Neural progenitor cell (in vitro differentiated cells): ENCODE measurements around the gene HSPG2. TPM values are rescaled to one million over a fixed set of nuclear protein-coding genes. Genes with fewer than 3 reads are reported as not detected.

ENCODE experiments used
- DNase-seq: peaks from one replicate; pipeline ENCODE4 v3.0.0-alpha.2; 2016; ENCODE audit warnings: low spot score
- H2AFZ ChIP-seq: fragments of 200-600 bp; sonication (generic); replicated peaks from 2 replicates; pipeline ENCODE4 v1.6.1; 2016; ENCODE audit warnings: antibody characterized with exemption
- H3F3A ChIP-seq: fragments of 200-600 bp; sonication (generic); 2 replicates; pipeline ENCODE4 v1.6.1; 2016; ENCODE audit warnings: antibody characterized with exemption, low read depth
- H3K27ac ChIP-seq: fragments of 200-600 bp; sonication (generic); 2 replicates; pipeline ENCODE4 v1.5.1; 2016; ENCODE audit warnings: mild to moderate bottlenecking
- H3K27me3 ChIP-seq: fragments of 200-600 bp; sonication (generic); 2 replicates; pipeline ENCODE4 v1.6.1; 2016; ENCODE audit warnings: mild to moderate bottlenecking, moderate library complexity
- H3K36me3 ChIP-seq: fragments of 200-600 bp; sonication (generic); 2 replicates; pipeline ENCODE4 v1.5.1; 2016
- H3K4me1 ChIP-seq: fragments of 200-600 bp; sonication (generic); 2 replicates; pipeline ENCODE4 v1.6.1; 2016; ENCODE audit warnings: mixed run types
- H3K4me2 ChIP-seq: fragments of 200-600 bp; sonication (generic); 2 replicates; pipeline ENCODE4 v1.6.1; 2016
- H3K4me3 ChIP-seq: fragments of 200-600 bp; sonication (generic); 2 replicates; pipeline ENCODE4 v1.5.1; 2016
- H3K79me2 ChIP-seq: fragments of 200-600 bp; sonication (generic); 2 replicates; pipeline ENCODE4 v1.6.1; 2016; ENCODE audit warnings: low read depth
- H3K9ac ChIP-seq: fragments of 200-600 bp; sonication (generic); 2 replicates; pipeline ENCODE4 v1.6.1; 2016
- H3K9me3 ChIP-seq: fragments of 200-600 bp; sonication (generic); 2 replicates; pipeline ENCODE4 v1.5.1; 2016; ENCODE audit warnings: low read depth
- H4K20me1 ChIP-seq: fragments of 200-600 bp; sonication (generic); 2 replicates; pipeline ENCODE4 v1.6.1; 2016; ENCODE audit warnings: low read depth
- H3K27ac Mint-ChIP-seq: 3 replicates; pipeline ENCODE4 v1.8.0; 2021; ENCODE audit warnings: mixed read lengths
- H3K27me3 Mint-ChIP-seq: 2 replicates; pipeline ENCODE4 v1.8.0; 2022; ENCODE audit warnings: low read depth, mild to moderate bottlenecking, inconsistent platforms, moderate library complexity, mixed read lengths; ENCODE audit not compliant: insufficient read depth
- H3K36me3 Mint-ChIP-seq: 3 replicates; pipeline ENCODE4 v1.8.0; 2021; ENCODE audit warnings: mixed read lengths
- H3K4me1 Mint-ChIP-seq: 3 replicates; pipeline ENCODE4 v1.8.0; 2021; ENCODE audit warnings: mixed read lengths
- H3K4me3 Mint-ChIP-seq: 3 replicates; pipeline ENCODE4 v1.8.0; 2021; ENCODE audit warnings: mild to moderate bottlenecking, moderate library complexity, mixed read lengths
- H3K9me3 Mint-ChIP-seq: 3 replicates; pipeline ENCODE4 v1.8.0; 2020; ENCODE audit warnings: mixed read lengths
- EZH2 ChIP-seq: fragments of 200-600 bp; sonication (generic); IDR thresholded peaks from 2 replicates; pipeline ENCODE4 v1.6.1; 2017; ENCODE audit warnings: antibody characterized with exemption, mild to moderate bottlenecking, moderate library complexity
- EZH2phosphoT487 ChIP-seq: fragments of 200-600 bp; sonication (generic); IDR thresholded peaks from 2 replicates; pipeline ENCODE4 v1.6.1; 2017; ENCODE audit warnings: antibody characterized with exemption
- total RNA-seq: library from RNA; depleted of rRNA; stranded (reverse); fragments of >200 nt; gene quantifications from 2 replicates; pipeline ENCODE4 v1.2.3, GENCODE V29; 2015; ENCODE audit warnings: low replicate concordance
- TF ChIP-seq, protein P1 (sequence below): fragments of 200-600 bp; sonication (generic); IDR thresholded peaks from 2 replicates; pipeline ENCODE4 v1.5.1; 2017; ENCODE audit warnings: antibody characterized with exemption, mild to moderate bottlenecking

Gene HSPG2
- total RNA-seq, 1 donor from 2014 or later: 6.9 TPM

DNA sequence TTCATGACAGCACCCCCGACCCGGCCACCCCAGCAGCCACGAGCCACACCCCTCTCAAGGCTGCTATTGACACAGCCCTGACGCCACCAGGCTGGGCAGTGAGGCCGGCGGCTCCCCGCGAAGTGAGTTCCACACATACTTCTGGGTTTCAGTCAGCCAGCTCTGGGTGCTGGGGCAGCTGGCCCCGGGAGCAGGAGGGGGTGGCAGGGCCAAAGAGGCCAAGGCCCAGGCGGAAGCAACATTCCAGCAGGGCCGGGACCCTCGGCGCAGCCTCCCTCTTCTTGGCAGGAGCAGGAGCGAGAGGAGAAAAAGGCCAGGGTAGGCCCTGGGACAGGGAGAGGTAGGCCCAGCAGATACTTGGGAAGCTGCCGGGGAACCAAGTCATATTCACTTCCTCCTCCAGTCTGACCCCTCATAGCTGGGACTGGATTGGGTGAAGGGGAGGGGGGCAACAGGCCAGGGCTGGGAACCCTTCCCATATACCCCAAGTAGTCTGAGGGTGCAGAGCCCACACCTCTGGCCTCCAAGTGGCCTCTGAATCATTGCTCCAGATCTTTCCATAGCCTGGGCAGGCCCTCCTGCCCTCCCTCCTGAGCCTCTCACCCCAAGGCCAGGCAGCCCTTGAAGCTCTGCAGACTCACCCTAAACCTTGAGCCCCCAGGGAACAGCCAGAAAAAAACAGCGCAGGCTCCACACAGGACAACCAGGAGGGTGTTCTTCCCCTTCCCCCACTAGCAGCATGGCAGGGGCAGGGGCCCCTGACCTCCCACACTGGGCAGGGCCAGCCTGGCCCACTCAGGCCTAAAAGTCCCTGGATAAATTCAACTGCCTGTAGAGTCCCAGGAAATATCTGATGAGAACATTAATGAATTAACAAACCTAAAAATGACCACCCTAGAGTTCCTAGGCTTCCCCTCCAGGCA is 5.7 kb downstream of the HSPG2 start:
- TF ChIP-seq, protein P1, sequence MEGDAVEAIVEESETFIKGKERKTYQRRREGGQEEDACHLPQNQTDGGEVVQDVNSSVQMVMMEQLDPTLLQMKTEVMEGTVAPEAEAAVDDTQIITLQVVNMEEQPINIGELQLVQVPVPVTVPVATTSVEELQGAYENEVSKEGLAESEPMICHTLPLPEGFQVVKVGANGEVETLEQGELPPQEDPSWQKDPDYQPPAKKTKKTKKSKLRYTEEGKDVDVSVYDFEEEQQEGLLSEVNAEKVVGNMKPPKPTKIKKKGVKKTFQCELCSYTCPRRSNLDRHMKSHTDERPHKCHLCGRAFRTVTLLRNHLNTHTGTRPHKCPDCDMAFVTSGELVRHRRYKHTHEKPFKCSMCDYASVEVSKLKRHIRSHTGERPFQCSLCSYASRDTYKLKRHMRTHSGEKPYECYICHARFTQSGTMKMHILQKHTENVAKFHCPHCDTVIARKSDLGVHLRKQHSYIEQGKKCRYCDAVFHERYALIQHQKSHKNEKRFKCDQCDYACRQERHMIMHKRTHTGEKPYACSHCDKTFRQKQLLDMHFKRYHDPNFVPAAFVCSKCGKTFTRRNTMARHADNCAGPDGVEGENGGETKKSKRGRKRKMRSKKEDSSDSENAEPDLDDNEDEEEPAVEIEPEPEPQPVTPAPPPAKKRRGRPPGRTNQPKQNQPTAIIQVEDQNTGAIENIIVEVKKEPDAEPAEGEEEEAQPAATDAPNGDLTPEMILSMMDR: no peak
- TF ChIP-seq EZH2: no peak
- no peak for TF ChIP-seq EZH2phosphoT487
- Mint-ChIP-seq H3K36me3 (peaks cover 5% of the 10 kb centered on the region), H3K27ac (no peak overlapping the region), H3K4me1 (peaks cover 48% of the 10 kb centered on the region), H3K4me3 (no peak overlapping the region), H3K27me3 (peaks cover 6% of the 10 kb centered on the region), H3K9me3 (peaks cover 3% of the 10 kb centered on the region)
- Histone ChIP-seq H3K9me3 (no peaks in the 10 kb centered on the region), H3K36me3 (no peaks in the 10 kb centered on the region), H4K20me1 (peaks cover 52% of the 10 kb centered on the region), H3K4me2 (no peak overlapping the region), H3K27me3 (no peaks in the 10 kb centered on the region), H3K4me3 (no peak overlapping the region), H3K79me2 (peaks cover 51% of the 10 kb centered on the region), H3K4me1 (peaks cover 46% of the 10 kb centered on the region), H3K9ac (no peak overlapping the region), H2AFZ (no peak overlapping the region), H3K27ac (no peak overlapping the region), H3F3A (peaks cover 20% of the 10 kb centered on the region)
- DNase-seq: no peak

DNA sequence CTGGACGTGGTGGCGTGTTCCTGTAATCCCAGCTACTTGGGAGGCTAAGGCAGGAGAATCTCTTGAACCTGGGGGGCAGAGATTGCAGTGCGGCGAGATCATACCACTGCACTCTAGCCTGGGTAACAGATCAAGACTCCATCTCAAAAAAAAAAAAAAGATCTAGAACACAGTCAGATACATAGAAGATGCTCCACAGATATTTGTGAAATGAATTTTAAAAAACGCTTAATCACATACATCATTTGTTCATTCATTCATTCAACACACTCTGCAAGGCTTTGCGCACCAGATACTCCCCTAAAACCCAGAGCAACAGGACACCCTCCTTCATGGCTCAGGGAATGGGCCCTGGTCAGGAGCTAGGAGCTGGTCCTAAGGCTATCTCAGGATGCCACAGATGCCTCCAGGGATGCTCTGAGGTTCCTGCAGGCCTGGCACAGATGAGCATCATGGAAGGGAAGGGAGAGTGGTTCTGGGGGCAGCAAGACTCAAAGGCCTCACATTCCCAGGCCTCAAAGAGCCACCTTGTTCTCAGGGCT is 6.4 kb downstream of the HSPG2 start:
- Histone ChIP-seq H3K27me3 (no peaks in the 10 kb centered on the region), H3K9me3 (no peaks in the 10 kb centered on the region), H3K36me3 (no peaks in the 10 kb centered on the region), H3K27ac (no peak overlapping the region), H4K20me1 (peaks cover 45% of the 10 kb centered on the region), H2AFZ (no peak overlapping the region), H3F3A (peaks cover 18% of the 10 kb centered on the region), H3K4me1 (peaks cover 38% of the 10 kb centered on the region), H3K9ac (no peak overlapping the region), H3K79me2 (peaks cover 43% of the 10 kb centered on the region), H3K4me2 (no peak overlapping the region), H3K4me3 (no peak overlapping the region)
- H3K4me1 Mint-ChIP-seq: peaks cover 43% of the 10 kb centered on the region
- peaks cover 5% of the 10 kb centered on the region for H3K36me3 Mint-ChIP-seq
- TF ChIP-seq EZH2phosphoT487 (no peak), EZH2 (no peak)
- TF ChIP-seq, protein P1: no peak
- H3K27ac Mint-ChIP-seq: no peak overlapping the region
- H3K9me3 Mint-ChIP-seq: peaks cover 3% of the 10 kb centered on the region
- no peak for DNase-seq
- H3K4me3 Mint-ChIP-seq: no peak overlapping the region
- H3K27me3 Mint-ChIP-seq: peaks cover 6% of the 10 kb centered on the region

DNA sequence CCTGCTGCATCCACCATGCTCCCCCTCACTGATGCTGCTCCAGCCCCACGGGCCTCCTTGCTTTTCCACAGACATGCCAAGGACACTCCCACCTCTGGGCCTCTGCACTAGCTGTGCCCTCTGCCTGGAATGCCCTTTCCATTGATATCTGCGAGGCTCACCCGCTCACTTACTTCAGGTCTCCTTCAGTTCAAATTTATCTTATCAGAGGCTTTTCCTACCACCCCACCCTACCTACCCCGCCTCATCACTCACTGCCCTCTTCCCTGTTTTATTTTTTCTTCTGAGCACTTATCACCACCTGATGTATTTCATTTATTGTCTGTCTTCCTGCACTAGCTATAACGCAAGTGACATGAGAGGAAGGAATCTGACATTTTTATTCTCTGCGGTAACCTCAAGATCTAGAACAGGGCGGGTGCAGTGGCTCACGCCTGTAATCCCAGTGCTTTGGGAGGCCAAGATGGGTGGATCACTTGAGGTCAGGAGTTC is 7.0 kb downstream of the HSPG2 start:
- peak overlapping the region; percentile 12 for H3K27ac Mint-ChIP-seq
- Histone ChIP-seq H3K4me3 (no peak overlapping the region), H3K4me2 (no peak overlapping the region), H4K20me1 (peaks cover 39% of the 10 kb centered on the region), H3K79me2 (peaks cover 38% of the 10 kb centered on the region), H3K9ac (no peak overlapping the region), H3F3A (peaks cover 12% of the 10 kb centered on the region), H3K27me3 (no peaks in the 10 kb centered on the region), H3K9me3 (no peaks in the 10 kb centered on the region), H3K36me3 (no peaks in the 10 kb centered on the region), H2AFZ (no peak overlapping the region), H3K4me1 (peaks cover 33% of the 10 kb centered on the region), H3K27ac (no peak overlapping the region)
- H3K36me3 Mint-ChIP-seq: peaks cover 5% of the 10 kb centered on the region
- peaks cover 37% of the 10 kb centered on the region for H3K4me1 Mint-ChIP-seq
- no peak for DNase-seq
- H3K4me3 Mint-ChIP-seq: no peak overlapping the region
- H3K9me3 Mint-ChIP-seq: peaks cover 3% of the 10 kb centered on the region
- peaks cover 7% of the 10 kb centered on the region for H3K27me3 Mint-ChIP-seq
- no peak for TF ChIP-seq EZH2
- TF ChIP-seq EZH2phosphoT487: no peak
- TF ChIP-seq, protein P1: no peak
